HepG2 (cell line): ENCODE results near the gene CYTH2. TPM values are rescaled to one million over a fixed set of nuclear protein-coding genes. Genes with fewer than 3 reads are reported as not detected.
"Not testable (repeated sequence)": the region's sequence is repeated elsewhere in the genome, so short reads cannot be mapped to it uniquely, and the experiment has no call there.

Source experiments
- ATAC-seq: fragments of 200-7000 bp; cut with Tn5 transposase; 3 replicates; pipeline ENCODE4 v1.9.1; 2020; ENCODE audit warnings: mild to moderate bottlenecking, moderate library complexity
- BruUV-seq: library from RNA; stranded (reverse); fragments of 400-500 nt; replicated peaks from 2 replicates; lab custom pipeline; 2021; lab: Mats Ljungman, UMichigan
- CTCF ChIA-PET: fragments of 300-600 bp; formaldehyde crosslinking; extraction: SDS; loops from one replicate; lab custom pipeline; 2021; ENCODE audit warnings: low total read pairs, inconsistent platforms, low intra/inter-chr PET ratio; lab: Yijun Ruan, JAX
- POLR2A ChIA-PET: fragments of 350-600 bp; sonication (Branson Sonifier 250); formaldehyde crosslinking; loops from one replicate; lab custom pipeline; 2020; ENCODE audit warnings: antibody characterized with exemption, inconsistent platforms; lab: Yijun Ruan, JAX
- DNase-seq: peaks from one replicate; pipeline ENCODE4 v3.0.0-alpha.2; 2015; ENCODE audit warnings: low spot score
- FAIRE-seq: peaks from 3 replicates; lab custom pipeline; 2011; peaks lifted over from hg19 to GRCh38; lab: Jason Lieb, UNC
- H2AFZ ChIP-seq: one replicate; pipeline ENCODE4 v1.6.1; 2011; ENCODE audit warnings: low read length, inconsistent platforms
- H3K27ac ChIP-seq: fragments of 300-600 bp; 3 replicates; pipeline ENCODE4 v1.8.0; 2011; ENCODE audit warnings: mixed run types, mild to moderate bottlenecking, mixed read lengths, low read length, inconsistent platforms; ENCODE audit not compliant: insufficient read depth; ENCODE audit errors: extremely low read length
- H3K27me3 ChIP-seq, 2 experiments: fragments of 200-600 bp in 1 of 2; 2 replicates in 1 of 2; 3 replicates in 1 of 2; pipeline versions ENCODE4 v1.6.0 to v1.8.0; 2011; ENCODE audit warnings: low read length in 2 of 2, mild to moderate bottlenecking in 2 of 2, moderate library complexity in 2 of 2, inconsistent platforms in 1 of 2; ENCODE audit not compliant: insufficient read depth in 2 of 2, control insufficient read depth in 1 of 2
- H3K36me3 ChIP-seq, 2 experiments: fragments of 200-600 bp in 1 of 2; replicated peaks in 1 of 2; 2 replicates in 1 of 2; 3 replicates in 1 of 2; pipeline versions ENCODE4 v1.5.1 to v1.8.0; 2011; ENCODE audit warnings: low read length in 2 of 2, inconsistent platforms in 1 of 2; ENCODE audit not compliant: insufficient read depth in 2 of 2, control insufficient read depth in 1 of 2
- H3K4me1 ChIP-seq: 2 replicates; pipeline ENCODE4 v1.5.1; 2012; ENCODE audit warnings: low read length, inconsistent platforms; ENCODE audit not compliant: insufficient read depth
- H3K4me2 ChIP-seq: 2 replicates; pipeline ENCODE4 v1.6.0; 2011; ENCODE audit warnings: low read depth, low read length, inconsistent platforms
- H3K4me3 ChIP-seq, 3 experiments: fragments of 200-600 bp in 1 of 3; sonication (generic), shearing (Covaris generic) in 1 of 3; replicated peaks in 1 of 3; 2 replicates each; pipeline ENCODE4 v1.5.1; 2011 to 2016; ENCODE audit warnings: low read length in 3 of 3, inconsistent platforms in 2 of 3, low read depth in 2 of 3, mild to moderate bottlenecking in 2 of 3, control low read depth in 1 of 3, mixed read lengths in 1 of 3; ENCODE audit not compliant: insufficient read depth in 1 of 3
- H3K79me2 ChIP-seq: one replicate; pipeline ENCODE4 v1.6.1; 2011; ENCODE audit warnings: low read length, inconsistent platforms; ENCODE audit not compliant: insufficient read depth
- H3K9ac ChIP-seq: 2 replicates; pipeline ENCODE4 v1.6.0; 2011; ENCODE audit warnings: mild to moderate bottlenecking, low read depth, low read length, inconsistent platforms; ENCODE audit not compliant: insufficient read depth
- H3K9me3 ChIP-seq: 2 replicates; pipeline ENCODE4 v1.5.1; 2012; ENCODE audit warnings: mild to moderate bottlenecking, low read length
- H4K20me1 ChIP-seq: 2 replicates; pipeline ENCODE4 v1.6.0; 2011; ENCODE audit warnings: inconsistent platforms, mild to moderate bottlenecking, low read length, moderate library complexity; ENCODE audit not compliant: insufficient read depth
- ADNP ChIP-seq: sonication (generic); formaldehyde crosslinking; IDR thresholded peaks from 2 replicates; pipeline ENCODE4 v1.4.0; 2020; ENCODE audit warnings: missing genetic modification reagents
- FOSL1 ChIP-seq: sonication (generic); formaldehyde crosslinking; IDR thresholded peaks from 2 replicates; pipeline ENCODE4 v1.9.0; 2021; ENCODE audit warnings: missing genetic modification reagents, borderline replicate concordance
- FOSL2 ChIP-seq: sonication (generic); formaldehyde crosslinking; IDR thresholded peaks from 2 replicates; pipeline ENCODE4 v1.4.0; 2020; ENCODE audit warnings: missing genetic modification reagents
- HDAC1 ChIP-seq: sonication (generic); formaldehyde crosslinking; IDR thresholded peaks from 2 replicates; pipeline ENCODE4 v1.5.1; 2020; ENCODE audit warnings: mild to moderate bottlenecking, missing genetic modification reagents
- HNF4A ChIP-seq: sonication (generic); formaldehyde crosslinking; IDR thresholded peaks from 2 replicates; pipeline ENCODE4 v1.4.0; 2020; ENCODE audit warnings: missing genetic modification reagents
- HNF4G ChIP-seq, 2 experiments: sonication (generic) in 1 of 2; formaldehyde crosslinking in 1 of 2; IDR thresholded peaks; 2 replicates each; pipeline versions ENCODE4 v1.4.0 to v1.6.1; 2011 to 2020; ENCODE audit warnings: borderline replicate concordance in 2 of 2, low read depth in 2 of 2, mild to moderate bottlenecking in 2 of 2, low read length in 1 of 2, missing genetic modification reagents in 1 of 2, moderate library complexity in 1 of 2
- JUND ChIP-seq: sonication (generic); formaldehyde crosslinking; IDR thresholded peaks from 2 replicates; pipeline ENCODE4 v1.8.0; 2022; ENCODE audit warnings: mild to moderate bottlenecking, missing genetic modification reagents
- NCOR1 ChIP-seq: fragments of 200-600 bp; sonication (generic); IDR thresholded peaks from 2 replicates; pipeline ENCODE4 v1.7.0; 2017; ENCODE audit warnings: antibody characterized with exemption, low read length, borderline replicate concordance
- RARA ChIP-seq: IDR thresholded peaks from 2 replicates; pipeline ENCODE4 v1.6.1; 2016; ENCODE audit warnings: missing genetic modification reagents, missing compliant biosample characterization
- RCOR2 ChIP-seq: IDR thresholded peaks from 2 replicates; pipeline ENCODE4 v1.6.1; 2016; ENCODE audit warnings: missing biosample characterization, missing genetic modification reagents
- TEAD3 ChIP-seq: optimal IDR thresholded peaks from 2 replicates; pipeline ENCODE3; 2016; ENCODE audit warnings: borderline replicate concordance
- THAP11 ChIP-seq: IDR thresholded peaks from 2 replicates; pipeline ENCODE4 v1.6.1; 2016; ENCODE audit warnings: missing biosample characterization, missing genetic modification reagents
- ZMYM2 ChIP-seq: sonication (generic); formaldehyde crosslinking; IDR thresholded peaks from 2 replicates; pipeline ENCODE4 v1.8.0; 2022; ENCODE audit warnings: mild to moderate bottlenecking, missing genetic modification reagents
- ZMYM3 ChIP-seq: sonication (generic); formaldehyde crosslinking; IDR thresholded peaks from 2 replicates; pipeline ENCODE4 v1.5.1; 2020; ENCODE audit warnings: mild to moderate bottlenecking, missing genetic modification reagents
- ZNF121 ChIP-seq: sonication (generic); formaldehyde crosslinking; IDR thresholded peaks from 2 replicates; pipeline ENCODE4 v1.5.0; 2020; ENCODE audit warnings: mild to moderate bottlenecking, missing genetic modification reagents
- ZNF460 ChIP-seq: sonication (generic); formaldehyde crosslinking; IDR thresholded peaks from 2 replicates; pipeline ENCODE4 v1.5.1; 2020; ENCODE audit warnings: missing genetic modification reagents, mild to moderate bottlenecking, borderline replicate concordance
- WGBS: methylation state at CpG from one replicate; pipeline ENCODE4 v1.1.6; 2017; ENCODE audit warnings: low lambda C conversion rate; 5-methylcytosine and 5-hydroxymethylcytosine counted together
- in situ Hi-C: cut with HindIII; loops from 2 replicates; pipeline ENCODE4 v1.10.0; 2017; ENCODE audit warnings: low pct_unique_long_range_greater_than_20kb; ENCODE audit not compliant: extremely low pct_ligation_motif_present
- intact Hi-C: fragments of 100-400 bp; cut with micrococcal nuclease; formaldehyde crosslinking; loops from one replicate; pipeline ENCODE4 v1.10.0; 2022; ENCODE audit not compliant: unreplicated experiment
- polyA plus RNA-seq, 8 experiments: library from polyadenylated mRNA; depleted of rRNA in 3 of 8; stranded (reverse) in 7 of 8; unstranded in 1 of 8; fragments of >200 nt; fragmentation: Illumina TruSeq in 4 of 8; extraction: Trizol in 4 of 8; gene quantifications; 2 replicates each; pipeline versions ENCODE4 v1.2.1 to v1.2.3, GENCODE V29; 2011 to 2016; ENCODE audit warnings: low read depth in 4 of 8, missing spikeins in 1 of 8, mixed read lengths in 1 of 8; ENCODE audit not compliant: insufficient read depth in 1 of 8
- total RNA-seq, 5 experiments: library from RNA; depleted of rRNA; stranded (reverse); fragments of >200 nt; fragmentation: Illumina TruSeq; extraction: Trizol; gene quantifications; 2 replicates each; pipeline ENCODE4 v1.2.3, GENCODE V29; 2016; ENCODE audit warnings: low read depth in 1 of 5
- TF ChIP-seq, protein P1 (sequence below): sonication (generic); formaldehyde crosslinking; IDR thresholded peaks from 2 replicates; pipeline ENCODE4 v1.4.0; 2020; ENCODE audit warnings: missing genetic modification reagents

Gene CYTH2
- total and polyA plus RNA-seq, 2 of the 13 experiments (the other 11 are each of a cell fraction or from before 2014, with no cell fraction given): 16.5 to 39.3 TPM

DNA sequence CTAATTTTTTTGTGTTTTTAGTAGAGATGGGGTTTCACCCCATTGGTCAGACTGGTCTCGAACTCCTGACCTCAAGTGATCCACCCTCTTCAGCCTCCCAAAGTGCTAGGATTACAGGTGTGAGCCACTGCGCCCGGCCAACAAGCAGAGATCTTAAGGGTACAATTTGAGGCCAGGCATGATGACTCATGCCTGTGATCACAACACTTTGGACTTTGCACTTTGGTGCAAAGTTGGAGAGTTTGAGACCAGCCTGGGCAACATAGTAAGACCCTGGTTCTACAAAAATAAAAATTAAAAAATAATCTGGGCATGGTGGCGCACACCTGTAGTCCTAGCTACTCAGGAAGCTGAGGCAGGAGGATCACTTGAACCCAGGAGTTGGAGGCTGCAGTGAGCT is 50.3 kb downstream of the CYTH2 start:
- H3K9me3 ChIP-seq; FAIRE-seq; H3K4me2 ChIP-seq; in situ Hi-C loops; CTCF ChIA-PET; H3K36me3 ChIP-seq; H3K27ac ChIP-seq; H3K4me3 ChIP-seq; POLR2A ChIA-PET; BruUV-seq; H3K9ac ChIP-seq; H3K27me3 ChIP-seq; H2AFZ ChIP-seq; H4K20me1 ChIP-seq; H3K79me2 ChIP-seq; ATAC-seq; TF ChIP-seq HNF4G (CRISPR knock-in tag; IDR thresholded peaks at IDR 0.05; ENCODE audit: borderline replicate concordance, low read depth): not testable (repeated sequence)
- whole genome bisulfite sequencing: 29% methylated on average over 4 of the region's 4 CpGs
- DNase-seq: peak; percentile 41
- H3K4me1 ChIP-seq: peaks cover 13% of the 10 kb centered on the region
- intact Hi-C loops: loop anchor here (5.0 kb wide), 1 partner anchor 33 kb away; the partner anchor contains the start of gene SULT2B1
- TF ChIP-seq ZMYM2 (CRISPR knock-in tag): peak; percentile 72
- peak; percentile 73; the same call in 1 of the 2 replicates for TF ChIP-seq ZMYM3 (CRISPR knock-in tag)
- peak; percentile 93 for TF ChIP-seq FOSL2
- peak; percentile 18; the same call in 1 of the 2 replicates for TF ChIP-seq HNF4G (IDR thresholded peaks at IDR 0.05; ENCODE audit: borderline replicate concordance, low read depth, low read length)
- peak; percentile 14 for TF ChIP-seq TEAD3 (CRISPR knock-in tag)
- TF ChIP-seq JUND (CRISPR knock-in tag): peak; percentile 76
- 0 out of 2 replicates have a peak, but pooled peaks have one; percentile 18 for TF ChIP-seq HDAC1 (CRISPR knock-in tag)
- TF ChIP-seq RARA (CRISPR knock-in tag): 0 out of 2 replicates have a peak, but pooled peaks have one; percentile 6
- TF ChIP-seq HNF4A (CRISPR knock-in tag): peak; percentile 76
- TF ChIP-seq ZNF121 (CRISPR knock-in tag): peak; percentile 97
- peak; percentile 21; the same call in 1 of the 2 replicates for TF ChIP-seq RCOR2 (CRISPR knock-in tag)
- TF ChIP-seq ZNF460 (CRISPR knock-in tag): peak; percentile 59; the same call in 1 of the 2 replicates
- TF ChIP-seq, protein P1, sequence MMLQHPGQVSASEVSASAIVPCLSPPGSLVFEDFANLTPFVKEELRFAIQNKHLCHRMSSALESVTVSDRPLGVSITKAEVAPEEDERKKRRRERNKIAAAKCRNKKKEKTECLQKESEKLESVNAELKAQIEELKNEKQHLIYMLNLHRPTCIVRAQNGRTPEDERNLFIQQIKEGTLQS (CRISPR knock-in tag): peak; percentile 82
- TF ChIP-seq ADNP (CRISPR knock-in tag): peak; percentile 34; the same call in 1 of the 2 replicates
- TF ChIP-seq FOSL1 (CRISPR knock-in tag): peak; percentile 75
- peak; percentile 47; the same call in 1 of the 2 replicates for TF ChIP-seq NCOR1
- TF ChIP-seq THAP11 (CRISPR knock-in tag): peak; percentile 32; the same call in 1 of the 2 replicates
